ENCODE results near the gene FAM120A.

DNA sequence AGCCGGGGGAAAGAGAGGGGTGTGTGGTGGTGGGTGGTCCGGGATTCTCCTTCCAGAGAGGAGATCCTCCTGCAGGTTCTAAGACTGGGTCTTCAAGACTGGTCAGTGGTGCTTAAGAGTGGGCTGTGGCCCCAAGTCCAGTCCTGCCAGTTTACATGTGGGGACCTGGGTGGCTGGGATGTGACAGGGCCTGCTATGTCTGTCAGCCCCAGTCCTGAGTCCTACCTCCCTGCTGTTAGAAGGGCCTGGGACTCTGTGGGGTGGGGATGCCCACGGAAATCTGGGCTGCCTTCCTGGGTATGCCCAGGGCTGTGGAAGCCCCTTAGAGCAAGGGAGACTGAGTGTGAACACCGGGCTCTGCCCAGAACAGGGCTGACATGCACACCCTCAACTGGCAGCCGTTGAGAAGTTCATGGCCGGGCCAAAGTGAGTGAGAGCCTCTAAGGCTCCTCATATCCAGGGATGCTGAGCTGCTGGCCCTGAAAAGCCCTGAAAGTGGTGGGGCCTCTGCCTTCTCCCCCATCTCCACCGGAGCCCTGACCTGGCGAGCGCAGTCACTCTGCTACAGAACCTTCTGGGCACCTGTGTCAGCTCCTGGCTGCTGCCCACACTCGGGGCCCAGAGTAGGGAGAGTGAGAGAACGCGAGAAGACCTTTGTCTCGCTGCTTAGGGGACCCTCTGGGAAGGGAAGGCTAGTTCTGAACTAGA lies 126.6 kb downstream of the FAM120A start:
- TF ChIP-seq, protein P1, sequence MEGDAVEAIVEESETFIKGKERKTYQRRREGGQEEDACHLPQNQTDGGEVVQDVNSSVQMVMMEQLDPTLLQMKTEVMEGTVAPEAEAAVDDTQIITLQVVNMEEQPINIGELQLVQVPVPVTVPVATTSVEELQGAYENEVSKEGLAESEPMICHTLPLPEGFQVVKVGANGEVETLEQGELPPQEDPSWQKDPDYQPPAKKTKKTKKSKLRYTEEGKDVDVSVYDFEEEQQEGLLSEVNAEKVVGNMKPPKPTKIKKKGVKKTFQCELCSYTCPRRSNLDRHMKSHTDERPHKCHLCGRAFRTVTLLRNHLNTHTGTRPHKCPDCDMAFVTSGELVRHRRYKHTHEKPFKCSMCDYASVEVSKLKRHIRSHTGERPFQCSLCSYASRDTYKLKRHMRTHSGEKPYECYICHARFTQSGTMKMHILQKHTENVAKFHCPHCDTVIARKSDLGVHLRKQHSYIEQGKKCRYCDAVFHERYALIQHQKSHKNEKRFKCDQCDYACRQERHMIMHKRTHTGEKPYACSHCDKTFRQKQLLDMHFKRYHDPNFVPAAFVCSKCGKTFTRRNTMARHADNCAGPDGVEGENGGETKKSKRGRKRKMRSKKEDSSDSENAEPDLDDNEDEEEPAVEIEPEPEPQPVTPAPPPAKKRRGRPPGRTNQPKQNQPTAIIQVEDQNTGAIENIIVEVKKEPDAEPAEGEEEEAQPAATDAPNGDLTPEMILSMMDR (IDR thresholded peaks at IDR 0.05), result no peak
- TF ChIP-seq SP1 (CRISPR knock-in tag; conservative IDR thresholded peaks at IDR 0.05) (no peak), FOXJ3 (CRISPR knock-in tag; IDR thresholded peaks at IDR 0.05; ENCODE audit: borderline replicate concordance) (no peak), ZBTB21 (CRISPR knock-in tag; IDR thresholded peaks at IDR 0.05; ENCODE audit: borderline replicate concordance) (no peak), ZNF219 (CRISPR knock-in tag; IDR thresholded peaks at IDR 0.05; ENCODE audit: borderline replicate concordance) (no peak), KAT7 (CRISPR knock-in tag; IDR thresholded peaks at IDR 0.05; ENCODE audit: borderline replicate concordance) (no peak), FOXK1 (CRISPR knock-in tag; IDR thresholded peaks at IDR 0.05) (no peak)
- TF ChIP-seq, protein P2, sequence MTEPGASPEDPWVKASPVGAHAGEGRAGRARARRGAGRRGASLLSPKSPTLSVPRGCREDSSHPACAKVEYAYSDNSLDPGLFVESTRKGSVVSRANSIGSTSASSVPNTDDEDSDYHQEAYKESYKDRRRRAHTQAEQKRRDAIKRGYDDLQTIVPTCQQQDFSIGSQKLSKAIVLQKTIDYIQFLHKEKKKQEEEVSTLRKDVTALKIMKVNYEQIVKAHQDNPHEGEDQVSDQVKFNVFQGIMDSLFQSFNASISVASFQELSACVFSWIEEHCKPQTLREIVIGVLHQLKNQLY (CRISPR knock-in tag; IDR thresholded peaks at IDR 0.05), result no peak
- TF ChIP-seq, protein P3, sequence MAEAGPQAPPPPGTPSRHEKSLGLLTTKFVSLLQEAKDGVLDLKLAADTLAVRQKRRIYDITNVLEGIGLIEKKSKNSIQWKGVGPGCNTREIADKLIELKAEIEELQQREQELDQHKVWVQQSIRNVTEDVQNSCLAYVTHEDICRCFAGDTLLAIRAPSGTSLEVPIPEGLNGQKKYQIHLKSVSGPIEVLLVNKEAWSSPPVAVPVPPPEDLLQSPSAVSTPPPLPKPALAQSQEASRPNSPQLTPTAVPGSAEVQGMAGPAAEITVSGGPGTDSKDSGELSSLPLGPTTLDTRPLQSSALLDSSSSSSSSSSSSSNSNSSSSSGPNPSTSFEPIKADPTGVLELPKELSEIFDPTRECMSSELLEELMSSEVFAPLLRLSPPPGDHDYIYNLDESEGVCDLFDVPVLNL (CRISPR knock-in tag; IDR thresholded peaks at IDR 0.05; ENCODE audit: borderline replicate concordance, low read depth), result no peak
- TF ChIP-seq, protein P4, sequence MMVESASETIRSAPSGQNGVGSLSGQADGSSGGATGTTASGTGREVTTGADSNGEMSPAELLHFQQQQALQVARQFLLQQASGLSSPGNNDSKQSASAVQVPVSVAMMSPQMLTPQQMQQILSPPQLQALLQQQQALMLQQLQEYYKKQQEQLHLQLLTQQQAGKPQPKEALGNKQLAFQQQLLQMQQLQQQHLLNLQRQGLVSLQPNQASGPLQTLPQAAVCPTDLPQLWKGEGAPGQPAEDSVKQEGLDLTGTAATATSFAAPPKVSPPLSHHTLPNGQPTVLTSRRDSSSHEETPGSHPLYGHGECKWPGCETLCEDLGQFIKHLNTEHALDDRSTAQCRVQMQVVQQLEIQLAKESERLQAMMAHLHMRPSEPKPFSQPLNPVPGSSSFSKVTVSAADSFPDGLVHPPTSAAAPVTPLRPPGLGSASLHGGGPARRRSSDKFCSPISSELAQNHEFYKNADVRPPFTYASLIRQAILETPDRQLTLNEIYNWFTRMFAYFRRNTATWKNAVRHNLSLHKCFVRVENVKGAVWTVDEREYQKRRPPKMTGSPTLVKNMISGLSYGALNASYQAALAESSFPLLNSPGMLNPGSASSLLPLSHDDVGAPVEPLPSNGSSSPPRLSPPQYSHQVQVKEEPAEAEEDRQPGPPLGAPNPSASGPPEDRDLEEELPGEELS (CRISPR knock-in tag; IDR thresholded peaks at IDR 0.05), result no peak
- TF ChIP-seq, protein P5, sequence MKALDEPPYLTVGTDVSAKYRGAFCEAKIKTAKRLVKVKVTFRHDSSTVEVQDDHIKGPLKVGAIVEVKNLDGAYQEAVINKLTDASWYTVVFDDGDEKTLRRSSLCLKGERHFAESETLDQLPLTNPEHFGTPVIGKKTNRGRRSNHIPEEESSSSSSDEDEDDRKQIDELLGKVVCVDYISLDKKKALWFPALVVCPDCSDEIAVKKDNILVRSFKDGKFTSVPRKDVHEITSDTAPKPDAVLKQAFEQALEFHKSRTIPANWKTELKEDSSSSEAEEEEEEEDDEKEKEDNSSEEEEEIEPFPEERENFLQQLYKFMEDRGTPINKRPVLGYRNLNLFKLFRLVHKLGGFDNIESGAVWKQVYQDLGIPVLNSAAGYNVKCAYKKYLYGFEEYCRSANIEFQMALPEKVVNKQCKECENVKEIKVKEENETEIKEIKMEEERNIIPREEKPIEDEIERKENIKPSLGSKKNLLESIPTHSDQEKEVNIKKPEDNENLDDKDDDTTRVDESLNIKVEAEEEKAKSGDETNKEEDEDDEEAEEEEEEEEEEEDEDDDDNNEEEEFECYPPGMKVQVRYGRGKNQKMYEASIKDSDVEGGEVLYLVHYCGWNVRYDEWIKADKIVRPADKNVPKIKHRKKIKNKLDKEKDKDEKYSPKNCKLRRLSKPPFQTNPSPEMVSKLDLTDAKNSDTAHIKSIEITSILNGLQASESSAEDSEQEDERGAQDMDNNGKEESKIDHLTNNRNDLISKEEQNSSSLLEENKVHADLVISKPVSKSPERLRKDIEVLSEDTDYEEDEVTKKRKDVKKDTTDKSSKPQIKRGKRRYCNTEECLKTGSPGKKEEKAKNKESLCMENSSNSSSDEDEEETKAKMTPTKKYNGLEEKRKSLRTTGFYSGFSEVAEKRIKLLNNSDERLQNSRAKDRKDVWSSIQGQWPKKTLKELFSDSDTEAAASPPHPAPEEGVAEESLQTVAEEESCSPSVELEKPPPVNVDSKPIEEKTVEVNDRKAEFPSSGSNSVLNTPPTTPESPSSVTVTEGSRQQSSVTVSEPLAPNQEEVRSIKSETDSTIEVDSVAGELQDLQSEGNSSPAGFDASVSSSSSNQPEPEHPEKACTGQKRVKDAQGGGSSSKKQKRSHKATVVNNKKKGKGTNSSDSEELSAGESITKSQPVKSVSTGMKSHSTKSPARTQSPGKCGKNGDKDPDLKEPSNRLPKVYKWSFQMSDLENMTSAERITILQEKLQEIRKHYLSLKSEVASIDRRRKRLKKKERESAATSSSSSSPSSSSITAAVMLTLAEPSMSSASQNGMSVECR (CRISPR knock-in tag; IDR thresholded peaks at IDR 0.05; ENCODE audit: borderline replicate concordance), result no peak
- TF ChIP-seq, protein P6, sequence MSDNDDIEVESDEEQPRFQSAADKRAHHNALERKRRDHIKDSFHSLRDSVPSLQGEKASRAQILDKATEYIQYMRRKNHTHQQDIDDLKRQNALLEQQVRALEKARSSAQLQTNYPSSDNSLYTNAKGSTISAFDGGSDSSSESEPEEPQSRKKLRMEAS (CRISPR knock-in tag; IDR thresholded peaks at IDR 0.05), result no peak

Measured in WTC11 (cell line).